ENCODE results near the gene FAP. TPM values are rescaled to one million over a fixed set of nuclear protein-coding genes. Genes with fewer than 3 reads are reported as not detected.

The FAP gene
- total RNA-seq, 1 donor from 2014 or later, result 27.3 TPM

DNA sequence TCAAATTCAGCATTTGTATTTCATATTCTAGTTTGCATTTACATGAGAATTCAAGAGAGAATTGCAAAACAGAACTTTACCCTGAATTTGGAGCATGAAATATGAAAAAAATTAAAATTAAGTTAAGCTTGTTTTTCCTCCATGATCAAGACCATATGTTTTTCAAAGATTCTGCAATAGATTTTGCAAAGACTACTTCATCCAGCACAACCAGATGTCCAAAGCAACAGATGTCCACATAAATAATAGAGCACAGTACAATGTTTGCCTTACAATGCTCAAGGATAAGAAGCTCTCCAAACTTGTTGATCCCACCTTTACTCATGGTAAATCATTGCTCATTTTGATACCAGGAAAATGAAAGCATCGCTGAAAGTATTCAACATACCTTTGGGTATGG, 25.6 kb downstream of the FAP start:
- Mint-ChIP-seq H3K4me1 (ENCODE audit: unreplicated experiment) (no peaks in the 10 kb centered on the region), H3K27ac (no peak overlapping the region), H3K9me3 (no peaks in the 10 kb centered on the region), H3K36me3 (peaks cover 4% of the 10 kb centered on the region), H3K4me3 (no peak overlapping the region), H3K27me3 (no peaks in the 10 kb centered on the region)
- DNase-seq (ENCODE audit: extremely low spot score, unreplicated experiment), result no peak
- TF ChIP-seq, protein P1, sequence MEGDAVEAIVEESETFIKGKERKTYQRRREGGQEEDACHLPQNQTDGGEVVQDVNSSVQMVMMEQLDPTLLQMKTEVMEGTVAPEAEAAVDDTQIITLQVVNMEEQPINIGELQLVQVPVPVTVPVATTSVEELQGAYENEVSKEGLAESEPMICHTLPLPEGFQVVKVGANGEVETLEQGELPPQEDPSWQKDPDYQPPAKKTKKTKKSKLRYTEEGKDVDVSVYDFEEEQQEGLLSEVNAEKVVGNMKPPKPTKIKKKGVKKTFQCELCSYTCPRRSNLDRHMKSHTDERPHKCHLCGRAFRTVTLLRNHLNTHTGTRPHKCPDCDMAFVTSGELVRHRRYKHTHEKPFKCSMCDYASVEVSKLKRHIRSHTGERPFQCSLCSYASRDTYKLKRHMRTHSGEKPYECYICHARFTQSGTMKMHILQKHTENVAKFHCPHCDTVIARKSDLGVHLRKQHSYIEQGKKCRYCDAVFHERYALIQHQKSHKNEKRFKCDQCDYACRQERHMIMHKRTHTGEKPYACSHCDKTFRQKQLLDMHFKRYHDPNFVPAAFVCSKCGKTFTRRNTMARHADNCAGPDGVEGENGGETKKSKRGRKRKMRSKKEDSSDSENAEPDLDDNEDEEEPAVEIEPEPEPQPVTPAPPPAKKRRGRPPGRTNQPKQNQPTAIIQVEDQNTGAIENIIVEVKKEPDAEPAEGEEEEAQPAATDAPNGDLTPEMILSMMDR (conservative IDR thresholded peaks at IDR 0.05), result no peak

GRCh38 chr2:162215162-162215561, 28.1 kb downstream of the FAP start:
- DNase-seq (ENCODE audit: extremely low spot score, unreplicated experiment), result no peak
- Mint-ChIP-seq H3K36me3 (no peaks in the 10 kb centered on the region), H3K4me1 (ENCODE audit: unreplicated experiment) (no peaks in the 10 kb centered on the region), H3K4me3 (no peak overlapping the region), H3K9me3 (no peaks in the 10 kb centered on the region), H3K27me3 (no peaks in the 10 kb centered on the region), H3K27ac (no peak overlapping the region)
- TF ChIP-seq, protein P1 (conservative IDR thresholded peaks at IDR 0.05), result no peak

DNA sequence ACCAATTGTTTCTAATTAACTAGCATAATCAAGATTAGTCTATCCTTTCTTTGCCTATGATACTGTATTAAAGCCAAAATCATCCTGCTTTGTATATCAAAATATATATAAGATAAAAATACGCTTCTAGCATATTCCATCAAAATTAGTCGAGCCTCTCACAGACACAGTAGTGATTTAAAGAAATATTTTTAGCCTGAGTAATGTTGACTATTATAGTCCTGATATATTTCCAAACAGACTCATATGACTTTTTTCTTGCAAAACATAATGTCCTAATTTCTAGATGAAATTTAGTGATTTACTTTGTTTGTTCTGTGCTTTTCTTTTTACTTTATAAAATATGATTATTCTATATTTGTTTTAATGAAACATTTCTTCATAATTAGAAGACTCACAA, 30.9 kb downstream of the FAP start:
- DNase-seq (ENCODE audit: extremely low spot score, unreplicated experiment), result no peak
- no peak overlapping the region for H3K4me3 Mint-ChIP-seq

GRCh38 chr2:162211732-162212131, 31.5 kb downstream of the FAP start:
- no peaks in the 10 kb centered on the region for H3K36me3 Mint-ChIP-seq
- no peak overlapping the region for H3K4me3 Mint-ChIP-seq
- no peak overlapping the region for H3K27ac Mint-ChIP-seq
- H3K27me3 Mint-ChIP-seq, result no peaks in the 10 kb centered on the region
- DNase-seq (ENCODE audit: extremely low spot score, unreplicated experiment), result no peak
- TF ChIP-seq, protein P1 (conservative IDR thresholded peaks at IDR 0.05), result no peak
- H3K4me1 Mint-ChIP-seq (ENCODE audit: unreplicated experiment), result no peaks in the 10 kb centered on the region
- H3K9me3 Mint-ChIP-seq, result no peaks in the 10 kb centered on the region

More for the DNA sequence above, 30.9 kb downstream of the FAP start:
- TF ChIP-seq, protein P1 (conservative IDR thresholded peaks at IDR 0.05), result no peak
- Mint-ChIP-seq H3K9me3 (no peaks in the 10 kb centered on the region), H3K27me3 (no peaks in the 10 kb centered on the region), H3K4me1 (ENCODE audit: unreplicated experiment) (no peaks in the 10 kb centered on the region), H3K36me3 (no peaks in the 10 kb centered on the region), H3K27ac (no peak overlapping the region)

DNA sequence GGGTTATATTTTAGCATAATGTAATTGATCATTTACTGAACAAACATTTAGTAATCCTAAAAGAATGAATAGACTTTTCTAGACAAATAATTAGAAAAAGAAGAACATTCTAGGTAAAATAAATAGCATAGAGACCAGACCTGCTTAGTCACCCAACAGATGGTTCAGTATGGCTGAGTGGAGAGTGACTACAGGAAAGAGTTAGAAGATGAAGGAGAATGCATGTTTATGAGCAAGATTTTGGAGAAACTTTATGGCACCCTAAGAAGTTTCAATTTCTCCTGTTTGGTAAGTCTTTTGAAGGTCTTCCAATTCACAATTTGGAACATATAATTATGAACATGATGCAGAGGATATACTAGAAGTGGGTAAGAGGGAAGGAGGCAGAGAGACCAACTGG, 32.9 kb downstream of the FAP start:
- no peak overlapping the region for H3K4me3 Mint-ChIP-seq
- no peaks in the 10 kb centered on the region for H3K9me3 Mint-ChIP-seq
- TF ChIP-seq, protein P1 (conservative IDR thresholded peaks at IDR 0.05), result no peak
- no peaks in the 10 kb centered on the region for H3K4me1 Mint-ChIP-seq (ENCODE audit: unreplicated experiment)
- H3K27ac Mint-ChIP-seq, result no peak overlapping the region
- H3K27me3 Mint-ChIP-seq, result no peaks in the 10 kb centered on the region
- H3K36me3 Mint-ChIP-seq, result no peaks in the 10 kb centered on the region
- DNase-seq (ENCODE audit: extremely low spot score, unreplicated experiment), result no peak

GRCh38 chr2:162202203-162202602, 41.0 kb downstream of the FAP start:
- Mint-ChIP-seq H3K4me1 (ENCODE audit: unreplicated experiment) (no peaks in the 10 kb centered on the region), H3K36me3 (no peaks in the 10 kb centered on the region), H3K9me3 (no peaks in the 10 kb centered on the region), H3K27ac (no peak overlapping the region), H3K4me3 (no peak overlapping the region), H3K27me3 (no peaks in the 10 kb centered on the region)
- TF ChIP-seq, protein P1 (conservative IDR thresholded peaks at IDR 0.05), result no peak
- DNase-seq (ENCODE audit: extremely low spot score, unreplicated experiment), result no peak

Measured in type B pancreatic cell (in vitro differentiated cells).